Neural progenitor cell (in vitro differentiated cells): ENCODE results near the gene CTNNBIP1. TPM values are rescaled to one million over a fixed set of nuclear protein-coding genes. Genes with fewer than 3 reads are reported as not detected.
A peak's percentile ranks its signal among the peaks of the same experiment; 100 is the strongest.

Experiments
- DNase-seq: peaks from one replicate; pipeline ENCODE4 v3.0.0-alpha.2; 2016; ENCODE audit warnings: low spot score
- H2AFZ ChIP-seq: fragments of 200-600 bp; sonication (generic); replicated peaks from 2 replicates; pipeline ENCODE4 v1.6.1; 2016; ENCODE audit warnings: antibody characterized with exemption
- H3F3A ChIP-seq: fragments of 200-600 bp; sonication (generic); 2 replicates; pipeline ENCODE4 v1.6.1; 2016; ENCODE audit warnings: antibody characterized with exemption, low read depth
- H3K27ac ChIP-seq: fragments of 200-600 bp; sonication (generic); 2 replicates; pipeline ENCODE4 v1.5.1; 2016; ENCODE audit warnings: mild to moderate bottlenecking
- H3K27me3 ChIP-seq: fragments of 200-600 bp; sonication (generic); 2 replicates; pipeline ENCODE4 v1.6.1; 2016; ENCODE audit warnings: mild to moderate bottlenecking, moderate library complexity
- H3K36me3 ChIP-seq: fragments of 200-600 bp; sonication (generic); 2 replicates; pipeline ENCODE4 v1.5.1; 2016
- H3K4me1 ChIP-seq: fragments of 200-600 bp; sonication (generic); 2 replicates; pipeline ENCODE4 v1.6.1; 2016; ENCODE audit warnings: mixed run types
- H3K4me2 ChIP-seq: fragments of 200-600 bp; sonication (generic); 2 replicates; pipeline ENCODE4 v1.6.1; 2016
- H3K4me3 ChIP-seq: fragments of 200-600 bp; sonication (generic); 2 replicates; pipeline ENCODE4 v1.5.1; 2016
- H3K79me2 ChIP-seq: fragments of 200-600 bp; sonication (generic); 2 replicates; pipeline ENCODE4 v1.6.1; 2016; ENCODE audit warnings: low read depth
- H3K9ac ChIP-seq: fragments of 200-600 bp; sonication (generic); 2 replicates; pipeline ENCODE4 v1.6.1; 2016
- H3K9me3 ChIP-seq: fragments of 200-600 bp; sonication (generic); 2 replicates; pipeline ENCODE4 v1.5.1; 2016; ENCODE audit warnings: low read depth
- H4K20me1 ChIP-seq: fragments of 200-600 bp; sonication (generic); 2 replicates; pipeline ENCODE4 v1.6.1; 2016; ENCODE audit warnings: low read depth
- H3K27ac Mint-ChIP-seq: 3 replicates; pipeline ENCODE4 v1.8.0; 2021; ENCODE audit warnings: mixed read lengths
- H3K27me3 Mint-ChIP-seq: 2 replicates; pipeline ENCODE4 v1.8.0; 2022; ENCODE audit warnings: low read depth, mild to moderate bottlenecking, inconsistent platforms, moderate library complexity, mixed read lengths; ENCODE audit not compliant: insufficient read depth
- H3K36me3 Mint-ChIP-seq: 3 replicates; pipeline ENCODE4 v1.8.0; 2021; ENCODE audit warnings: mixed read lengths
- H3K4me1 Mint-ChIP-seq: 3 replicates; pipeline ENCODE4 v1.8.0; 2021; ENCODE audit warnings: mixed read lengths
- H3K4me3 Mint-ChIP-seq: 3 replicates; pipeline ENCODE4 v1.8.0; 2021; ENCODE audit warnings: mild to moderate bottlenecking, moderate library complexity, mixed read lengths
- H3K9me3 Mint-ChIP-seq: 3 replicates; pipeline ENCODE4 v1.8.0; 2020; ENCODE audit warnings: mixed read lengths
- EZH2 ChIP-seq: fragments of 200-600 bp; sonication (generic); IDR thresholded peaks from 2 replicates; pipeline ENCODE4 v1.6.1; 2017; ENCODE audit warnings: antibody characterized with exemption, mild to moderate bottlenecking, moderate library complexity
- EZH2phosphoT487 ChIP-seq: fragments of 200-600 bp; sonication (generic); IDR thresholded peaks from 2 replicates; pipeline ENCODE4 v1.6.1; 2017; ENCODE audit warnings: antibody characterized with exemption
- total RNA-seq: library from RNA; depleted of rRNA; stranded (reverse); fragments of >200 nt; gene quantifications from 2 replicates; pipeline ENCODE4 v1.2.3, GENCODE V29; 2015; ENCODE audit warnings: low replicate concordance
- TF ChIP-seq, protein P1 (sequence below): fragments of 200-600 bp; sonication (generic); IDR thresholded peaks from 2 replicates; pipeline ENCODE4 v1.5.1; 2017; ENCODE audit warnings: antibody characterized with exemption, mild to moderate bottlenecking

CTNNBIP1 gene
- total RNA-seq, 1 donor from 2014 or later: 68.8 TPM

- TF ChIP-seq EZH2 (no peak), EZH2phosphoT487 (no peak)
- TF ChIP-seq, protein P1, sequence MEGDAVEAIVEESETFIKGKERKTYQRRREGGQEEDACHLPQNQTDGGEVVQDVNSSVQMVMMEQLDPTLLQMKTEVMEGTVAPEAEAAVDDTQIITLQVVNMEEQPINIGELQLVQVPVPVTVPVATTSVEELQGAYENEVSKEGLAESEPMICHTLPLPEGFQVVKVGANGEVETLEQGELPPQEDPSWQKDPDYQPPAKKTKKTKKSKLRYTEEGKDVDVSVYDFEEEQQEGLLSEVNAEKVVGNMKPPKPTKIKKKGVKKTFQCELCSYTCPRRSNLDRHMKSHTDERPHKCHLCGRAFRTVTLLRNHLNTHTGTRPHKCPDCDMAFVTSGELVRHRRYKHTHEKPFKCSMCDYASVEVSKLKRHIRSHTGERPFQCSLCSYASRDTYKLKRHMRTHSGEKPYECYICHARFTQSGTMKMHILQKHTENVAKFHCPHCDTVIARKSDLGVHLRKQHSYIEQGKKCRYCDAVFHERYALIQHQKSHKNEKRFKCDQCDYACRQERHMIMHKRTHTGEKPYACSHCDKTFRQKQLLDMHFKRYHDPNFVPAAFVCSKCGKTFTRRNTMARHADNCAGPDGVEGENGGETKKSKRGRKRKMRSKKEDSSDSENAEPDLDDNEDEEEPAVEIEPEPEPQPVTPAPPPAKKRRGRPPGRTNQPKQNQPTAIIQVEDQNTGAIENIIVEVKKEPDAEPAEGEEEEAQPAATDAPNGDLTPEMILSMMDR: no peak
- no peaks in the 10 kb centered on the region for H3K27me3 ChIP-seq
- H4K20me1 ChIP-seq: peaks cover 27% of the 10 kb centered on the region
- H3K27me3 Mint-ChIP-seq: peaks cover 2% of the 10 kb centered on the region
- no peak overlapping the region for H3K9ac ChIP-seq
- H3K9me3 Mint-ChIP-seq: no peaks in the 10 kb centered on the region
- peaks cover 33% of the 10 kb centered on the region for H3K4me1 Mint-ChIP-seq
- H3K4me2 ChIP-seq: no peak overlapping the region
- H3K79me2 ChIP-seq: peaks cover 80% of the 10 kb centered on the region
- H3K36me3 ChIP-seq: no peaks in the 10 kb centered on the region
- no peak overlapping the region for H3K4me3 Mint-ChIP-seq
- H3K4me1 ChIP-seq: no peaks in the 10 kb centered on the region
- peaks cover 4% of the 10 kb centered on the region for H3K36me3 Mint-ChIP-seq
- no peak for DNase-seq
- no peak overlapping the region for H3K4me3 ChIP-seq
- peak overlapping the region; percentile 6 for H3K27ac Mint-ChIP-seq
- H3F3A ChIP-seq: no peaks in the 10 kb centered on the region
- H3K9me3 ChIP-seq: no peaks in the 10 kb centered on the region
- no peak overlapping the region for H2AFZ ChIP-seq
- H3K27ac ChIP-seq: no peak overlapping the region
These were observed 8.7 kb downstream of the CTNNBIP1 start for GRCh38 chr1:9901148-9902059.

GRCh38 chr1:9900142-9901043 is 9.7 kb downstream of the CTNNBIP1 start:
- Histone ChIP-seq H3K36me3 (no peaks in the 10 kb centered on the region), H3K4me1 (no peaks in the 10 kb centered on the region), H2AFZ (no peak overlapping the region), H3K9ac (no peak overlapping the region), H3K4me3 (no peak overlapping the region), H3K27me3 (no peaks in the 10 kb centered on the region), H3K9me3 (no peaks in the 10 kb centered on the region), H3K4me2 (no peak overlapping the region), H3K79me2 (peaks cover 74% of the 10 kb centered on the region), H3F3A (no peaks in the 10 kb centered on the region), H4K20me1 (peaks cover 27% of the 10 kb centered on the region), H3K27ac (no peak overlapping the region)
- no peak for DNase-seq
- Mint-ChIP-seq H3K4me3 (no peak overlapping the region), H3K27ac (no peak overlapping the region), H3K27me3 (peaks cover 2% of the 10 kb centered on the region), H3K4me1 (peaks cover 31% of the 10 kb centered on the region), H3K36me3 (peaks cover 5% of the 10 kb centered on the region), H3K9me3 (no peaks in the 10 kb centered on the region)
- no peak for TF ChIP-seq EZH2phosphoT487
- TF ChIP-seq, protein P1: no peak
- no peak for TF ChIP-seq EZH2

- H3K9me3 Mint-ChIP-seq: no peaks in the 10 kb centered on the region
- peak overlapping the region; percentile 51 for H3K27ac ChIP-seq
These were observed 16.0 kb downstream of the CTNNBIP1 start for GRCh38 chr1:9894115-9894514.

More at GRCh38 chr1:9894115-9894514, 16.0 kb downstream of the CTNNBIP1 start:
- H3K36me3 ChIP-seq: no peaks in the 10 kb centered on the region
- H3K27me3 ChIP-seq: no peaks in the 10 kb centered on the region
- no peak overlapping the region for H3K9ac ChIP-seq
- H3K4me1 ChIP-seq: peaks cover 40% of the 10 kb centered on the region
- no peak overlapping the region for H3K4me2 ChIP-seq
- H3K36me3 Mint-ChIP-seq: peaks cover 9% of the 10 kb centered on the region
- no peak overlapping the region for H3K4me3 ChIP-seq
- peaks cover 33% of the 10 kb centered on the region for H3K79me2 ChIP-seq
- H3K27me3 Mint-ChIP-seq: peaks cover 11% of the 10 kb centered on the region
- peaks cover 45% of the 10 kb centered on the region for H3K4me1 Mint-ChIP-seq
- H3F3A ChIP-seq: peaks cover 49% of the 10 kb centered on the region
- peaks cover 33% of the 10 kb centered on the region for H4K20me1 ChIP-seq
- no peak overlapping the region for H2AFZ ChIP-seq
- TF ChIP-seq EZH2phosphoT487: no peak
- TF ChIP-seq, protein P1: no peak
- TF ChIP-seq EZH2: no peak
- H3K9me3 ChIP-seq: no peaks in the 10 kb centered on the region
- H3K27ac Mint-ChIP-seq: peak overlapping the region; percentile 36
- DNase-seq: no peak
- H3K4me3 Mint-ChIP-seq: no peak overlapping the region
